HT-29 (cell line): ENCODE measurements around the gene PRDX1. TPM values are rescaled to one million over a fixed set of nuclear protein-coding genes. Genes with fewer than 3 reads are reported as not detected.
"Not testable (repeated sequence)": the region's sequence is repeated elsewhere in the genome, so short reads cannot be mapped to it uniquely, and the experiment has no call there.

Source experiments
- DNase-seq: peaks from one replicate; pipeline ENCODE4 v3.0.0-alpha.2; 2015; ENCODE audit warnings: low spot score
- total RNA-seq: library from RNA; depleted of rRNA; stranded (reverse); fragments of >200 nt; shearing (Covaris generic); gene quantifications from 2 replicates; pipeline ENCODE4 v1.2.3, GENCODE V29; 2014

PRDX1 gene
- total RNA-seq, 1 experiment from 2014 or later = 630 TPM

DNA sequence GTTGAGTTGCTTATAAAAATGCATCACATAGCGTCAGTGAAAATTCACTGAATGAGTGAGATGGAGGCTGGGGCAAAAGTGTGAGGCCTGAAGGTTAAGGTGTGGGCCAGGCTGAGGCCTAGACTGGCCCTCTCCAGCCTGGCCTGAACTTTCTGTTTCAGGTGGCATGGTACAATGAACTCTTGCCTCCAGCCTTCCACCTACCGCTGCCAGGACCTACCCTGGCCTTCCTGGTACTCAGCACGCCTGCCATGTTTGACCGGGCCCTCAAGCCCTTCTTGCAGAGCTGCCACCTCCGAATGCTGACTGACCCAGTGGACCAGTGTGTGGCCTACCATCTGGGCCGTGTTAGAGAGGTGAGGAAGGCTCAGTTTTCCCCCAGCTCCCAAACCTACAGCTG lies 14.5 kb downstream of the PRDX1 start:
- no peak for DNase-seq

DNA sequence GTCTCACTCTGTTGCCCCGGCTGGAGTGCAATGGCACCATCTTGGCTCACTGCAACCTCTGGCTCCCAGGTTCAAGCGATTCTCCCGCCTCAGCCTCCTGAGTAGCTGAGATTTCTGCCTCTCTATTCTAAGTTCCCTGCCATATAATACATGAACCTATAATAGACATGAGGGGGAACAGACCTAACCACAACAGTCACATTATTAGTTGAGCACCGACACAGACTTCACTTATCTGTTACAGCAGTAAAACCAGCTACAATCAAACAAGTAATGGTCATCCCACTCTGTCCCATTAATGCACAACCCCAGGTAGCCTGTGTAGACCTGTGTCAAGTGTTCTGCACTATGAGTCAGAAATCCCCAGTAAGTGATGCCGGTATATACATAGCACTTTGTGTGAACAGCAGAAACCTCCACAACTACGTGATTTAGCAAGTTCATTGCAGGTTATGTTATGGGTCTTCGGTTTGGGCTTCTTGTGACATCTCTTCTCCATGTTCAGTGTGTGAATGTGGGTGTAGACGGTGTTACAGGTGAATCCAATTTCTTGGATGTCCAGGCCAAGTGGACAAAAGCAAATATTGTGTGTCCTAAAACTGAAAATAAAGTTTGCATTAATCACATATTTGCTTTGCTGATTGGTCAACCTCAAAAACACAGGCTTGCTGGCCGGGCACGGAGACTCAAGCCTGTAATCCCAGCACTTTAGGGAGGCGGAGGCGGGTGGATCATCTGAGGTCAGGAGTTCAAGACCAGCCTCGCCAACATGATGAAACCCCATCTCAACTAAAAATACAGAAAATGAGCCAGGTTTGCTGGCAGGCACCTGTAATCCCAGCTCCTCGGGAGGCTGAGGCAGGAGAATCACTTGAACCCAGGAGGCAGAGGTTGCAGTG lies 18.0 kb downstream of the PRDX1 start:
- DNase-seq = no peak

DNA sequence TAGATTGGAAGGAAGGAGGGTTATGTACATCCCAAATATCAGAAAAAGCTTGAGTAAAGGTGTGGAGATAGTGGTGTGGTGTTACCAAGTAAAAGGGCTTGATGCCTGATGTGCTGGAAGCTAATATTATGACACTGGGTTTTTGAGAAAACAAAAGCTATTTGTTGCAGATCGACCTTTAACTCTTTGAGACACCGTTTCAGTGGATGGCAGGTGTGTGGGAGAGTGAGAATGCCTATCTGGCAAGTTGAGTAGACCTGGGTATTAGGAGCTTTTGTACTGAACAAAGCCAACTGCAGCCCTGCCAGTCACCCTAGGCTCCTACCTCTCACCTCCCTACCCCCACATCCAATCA lies 20.2 kb downstream of the PRDX1 start:
- DNase-seq = no peak

DNA sequence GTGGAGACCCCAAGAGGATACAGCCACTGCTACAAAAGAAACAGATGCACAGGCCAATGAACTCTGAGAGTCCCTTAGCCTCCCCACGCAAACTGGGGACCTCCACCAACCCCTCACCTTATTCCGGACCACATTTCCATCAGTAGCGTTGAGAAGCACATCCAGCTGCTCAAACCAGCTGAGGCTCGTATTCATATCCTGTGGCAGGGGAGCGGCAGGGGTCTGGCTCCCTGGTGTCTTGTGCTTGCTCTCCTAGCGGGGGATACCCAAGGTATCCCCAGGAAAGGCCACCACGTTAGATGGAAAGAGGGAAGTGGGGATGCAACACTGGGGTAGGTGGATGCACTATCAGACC lies 22.3 kb downstream of the PRDX1 start:
- no peak for DNase-seq

DNA sequence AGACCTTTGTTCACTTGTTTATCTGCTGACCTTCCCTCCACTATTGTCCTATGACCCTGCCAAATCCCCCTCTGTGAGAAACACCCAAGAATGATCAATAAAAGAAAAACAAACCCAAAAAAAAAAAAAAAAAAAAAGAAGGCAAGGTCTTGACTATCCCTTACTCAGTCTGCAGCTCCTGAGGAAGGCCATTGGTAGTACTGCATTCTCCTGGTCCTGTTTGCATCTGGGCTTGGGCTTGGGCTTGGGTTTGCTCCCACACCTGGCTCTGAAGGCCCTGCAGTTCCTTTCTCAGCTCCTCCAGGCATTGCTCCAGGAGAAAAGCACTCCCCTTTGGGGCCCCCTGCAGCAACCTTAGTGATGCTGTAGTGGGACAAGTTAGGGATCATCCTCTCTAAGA lies 23.4 kb downstream of the PRDX1 start:
- no peak for DNase-seq

DNA sequence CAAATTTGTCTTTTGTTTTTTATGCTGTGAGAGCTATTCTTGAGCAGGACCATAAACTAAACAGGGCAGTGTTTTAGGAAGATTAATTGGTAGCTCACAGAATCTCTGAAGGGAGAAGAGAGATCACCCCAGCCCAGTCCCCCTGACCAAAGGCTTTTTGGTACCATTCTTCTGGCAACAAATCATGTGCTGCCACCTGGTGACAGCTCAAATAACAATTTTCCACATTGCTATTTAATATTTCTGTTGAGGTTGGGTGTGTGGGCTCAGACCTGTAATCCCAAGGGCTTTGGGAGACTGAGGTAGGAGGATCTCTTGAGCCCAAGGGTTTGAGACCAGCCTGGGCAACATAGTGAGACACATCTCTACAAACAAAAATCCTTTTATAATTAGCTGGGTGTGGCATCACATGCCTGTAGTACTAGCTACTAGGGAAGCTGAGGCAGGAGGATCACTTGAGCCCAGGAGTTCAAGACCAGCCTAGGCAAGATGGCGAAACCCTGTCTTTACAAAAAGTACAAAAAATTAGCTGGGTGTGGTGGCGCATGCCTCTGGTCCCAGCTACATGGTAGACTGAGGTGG lies 28.5 kb downstream of the PRDX1 start:
- DNase-seq = peak; percentile 79

DNA sequence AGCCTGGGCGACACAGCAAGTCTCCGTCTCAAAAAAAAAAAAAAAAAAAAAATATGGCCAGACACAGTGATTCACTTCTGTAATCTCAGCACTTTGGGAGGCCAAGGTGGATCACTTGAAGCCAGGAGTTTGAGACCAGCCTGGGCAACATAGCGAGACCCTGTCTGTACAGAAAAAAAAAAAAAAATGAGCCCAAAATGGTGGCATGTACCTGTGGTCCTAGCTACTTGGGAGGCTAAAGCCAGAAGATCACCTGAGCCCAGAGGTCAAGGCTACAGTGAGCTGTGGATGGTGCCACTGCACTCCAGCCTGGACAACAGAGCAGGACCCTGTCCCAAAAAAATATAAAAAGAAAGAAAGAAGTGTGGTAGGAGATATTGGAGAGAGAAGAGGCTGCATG lies 29.0 kb downstream of the PRDX1 start:
- no peak for DNase-seq

DNA sequence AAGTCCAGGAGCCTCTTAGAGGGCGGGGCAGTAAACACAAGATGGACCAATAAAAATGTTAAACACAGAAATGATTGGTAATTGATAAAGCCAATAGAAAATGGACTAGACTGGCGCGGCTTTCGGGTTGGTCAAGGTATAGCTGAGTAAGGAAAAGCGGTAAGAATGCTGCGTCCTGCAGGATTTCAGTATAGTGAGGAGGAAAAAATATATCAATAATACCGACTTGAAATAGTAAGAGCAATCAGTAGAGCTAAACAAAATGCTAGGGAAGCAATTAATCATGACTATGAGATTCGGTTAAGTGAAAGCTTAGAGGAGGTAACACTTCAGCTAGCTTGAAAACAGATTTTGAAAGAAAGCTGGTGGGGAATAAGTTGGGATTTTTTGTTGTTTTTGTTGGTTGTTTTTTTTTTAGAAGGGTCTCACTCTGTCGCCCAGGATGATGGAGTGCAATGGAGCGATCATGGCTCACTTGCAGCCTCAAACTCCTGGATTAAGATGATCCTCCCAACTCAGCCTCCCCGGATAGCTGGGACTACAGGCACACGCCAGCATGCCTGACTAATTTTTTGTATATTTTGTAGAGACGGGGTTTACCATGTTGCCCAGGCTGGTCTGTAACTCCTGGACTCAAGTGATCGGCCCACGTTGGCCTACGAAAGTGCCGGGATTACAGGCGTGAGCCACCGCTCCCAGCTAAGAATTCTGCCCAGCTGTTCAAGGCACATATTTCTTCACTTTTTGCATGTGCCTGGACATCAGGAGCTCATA lies 30.0 kb downstream of the PRDX1 start:
- DNase-seq = no peak

DNA sequence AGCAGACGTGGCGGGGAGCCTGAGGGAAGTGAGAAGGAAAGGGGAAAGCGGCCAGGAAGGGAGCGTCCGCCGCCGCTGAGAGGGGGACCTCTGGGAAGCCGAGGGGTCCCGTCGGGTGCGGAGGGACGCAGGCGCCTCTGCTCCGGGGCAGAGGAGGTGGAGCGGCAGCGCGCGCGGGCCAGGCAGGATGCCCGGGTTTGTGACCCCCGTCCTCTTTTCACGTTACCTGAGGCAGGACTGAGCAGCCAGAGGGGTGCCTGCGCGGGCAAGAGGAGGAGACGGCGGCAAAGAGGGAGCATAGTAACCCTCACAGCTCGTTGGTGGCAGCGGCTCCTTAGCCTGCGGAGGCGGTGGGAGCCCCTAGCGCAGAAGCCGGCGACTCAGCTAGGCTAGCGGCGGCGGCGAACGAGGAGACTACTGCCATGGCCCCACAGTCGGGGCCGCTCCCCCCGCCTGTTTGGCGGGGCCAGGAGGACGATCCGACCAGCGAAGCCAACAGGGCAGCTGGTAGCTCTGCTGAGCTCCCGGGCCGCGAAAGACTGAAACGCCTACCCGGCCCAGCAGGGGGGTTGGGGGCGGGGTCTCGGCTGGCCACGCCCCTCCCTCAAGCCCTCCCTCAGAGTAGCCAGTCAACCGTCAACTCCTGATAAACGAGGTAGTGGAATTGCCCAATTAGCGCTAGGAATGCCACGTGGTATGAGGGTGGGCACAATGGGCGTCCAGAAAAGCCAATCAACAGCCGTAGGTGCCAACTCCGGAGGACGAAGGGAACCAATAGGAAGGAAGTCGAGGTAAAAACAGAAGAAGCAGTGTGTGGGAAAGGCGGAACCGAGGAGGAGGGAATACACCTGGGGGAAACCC lies 30.8 kb downstream of the PRDX1 start, which contains the start of gene TESK2:
TESK2 (minus strand) TSS at position 538 of the 861 bp plus-strand sequence. CDS start 33,378 bp downstream, outside the sequence.
- DNase-seq = peak; percentile 99

DNA sequence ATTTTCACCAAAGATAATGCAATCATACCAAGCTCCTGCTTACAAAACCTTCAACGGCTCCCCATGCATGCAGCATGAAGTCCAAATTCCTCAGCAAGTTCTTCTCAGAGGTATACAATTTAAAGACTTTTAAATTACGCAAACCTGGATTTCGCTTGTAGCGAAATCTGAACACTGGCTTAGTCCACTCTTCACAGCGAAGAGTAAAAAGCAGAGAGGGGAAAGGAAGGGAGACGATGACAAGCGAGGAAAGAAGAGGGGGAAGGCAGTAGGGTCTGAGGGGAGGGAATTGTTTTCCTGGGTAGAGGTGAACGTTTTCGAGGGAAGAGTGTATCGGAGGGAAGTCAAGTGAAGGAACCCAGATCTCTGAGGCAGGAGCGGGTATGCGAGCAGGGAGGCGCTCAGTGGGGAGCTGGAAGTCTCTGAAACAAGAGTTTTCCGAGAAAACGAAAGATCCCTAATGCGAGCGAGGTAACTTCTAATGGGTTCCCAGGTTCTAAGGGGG lies 31.5 kb downstream of the PRDX1 start:
- peak; percentile 23 for DNase-seq

DNA sequence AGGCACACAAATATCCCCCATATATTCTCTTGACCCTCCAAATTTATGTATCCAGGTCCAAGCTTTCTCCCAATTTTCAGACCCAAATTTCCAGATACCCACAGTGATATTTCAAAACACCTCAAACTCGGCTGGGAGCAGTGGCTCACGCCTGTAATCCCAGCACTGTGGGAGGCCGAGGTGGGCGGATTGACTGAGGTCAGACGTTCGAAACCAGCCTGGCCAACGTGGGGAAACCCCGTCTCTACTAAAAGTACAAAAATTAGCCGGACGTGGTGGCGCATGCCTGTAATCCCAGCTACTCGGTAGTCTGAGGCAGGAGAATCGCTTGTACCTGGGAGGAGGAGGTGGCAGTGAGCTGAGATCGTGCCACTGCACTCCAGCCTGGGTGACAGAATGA lies 32.3 kb downstream of the PRDX1 start:
- not testable (repeated sequence) for DNase-seq

DNA sequence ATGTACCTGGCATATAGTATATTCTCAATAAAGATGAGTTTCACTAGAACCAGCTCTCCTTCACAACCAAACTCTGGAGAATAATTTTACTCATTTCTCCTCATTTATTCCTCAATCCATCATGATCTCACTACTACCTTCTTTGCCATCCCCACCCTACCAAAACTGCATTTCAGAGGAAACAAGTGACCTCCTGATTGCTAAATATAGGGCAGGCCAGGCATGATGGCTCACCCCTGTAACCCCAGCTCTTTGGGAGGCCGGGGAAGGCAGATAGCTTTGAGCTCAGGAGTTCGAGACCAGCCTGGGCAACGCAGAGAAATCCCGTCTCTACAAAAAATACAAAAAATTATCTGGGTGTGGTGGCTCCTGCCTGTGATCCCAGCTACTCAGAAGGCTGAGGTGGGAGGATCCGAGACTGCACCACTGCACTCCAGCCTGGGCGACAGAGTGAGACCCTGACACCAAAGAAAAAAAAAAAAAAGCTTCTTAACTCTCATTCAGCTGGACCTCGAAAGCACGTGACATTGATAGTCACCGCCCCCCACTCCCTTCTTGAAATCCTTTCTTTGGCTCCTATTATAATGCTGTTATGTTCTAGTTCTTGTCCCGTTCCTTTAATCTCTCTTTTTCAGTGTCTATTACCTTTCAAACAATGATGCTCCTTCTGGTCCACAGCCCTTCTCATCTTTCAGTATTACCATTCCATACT lies 32.9 kb downstream of the PRDX1 start:
- DNase-seq = no peak

DNA sequence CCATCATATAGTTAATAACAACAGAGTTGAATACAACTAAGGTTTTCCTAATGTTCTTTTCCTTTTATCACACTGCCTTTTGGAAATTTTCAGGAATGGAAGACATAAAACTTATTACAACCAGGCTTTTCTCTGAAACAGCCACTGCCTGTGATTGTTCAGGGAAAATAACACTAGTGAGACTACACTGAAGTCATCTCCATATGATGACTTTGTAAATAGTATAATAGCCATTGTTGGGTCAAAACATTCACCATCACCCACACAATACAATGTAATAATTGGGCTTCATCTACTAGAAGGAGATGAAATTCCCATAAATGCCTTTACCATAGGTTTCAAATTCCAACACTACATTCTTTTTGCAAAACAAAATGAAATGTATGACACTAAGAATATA lies 35.7 kb downstream of the PRDX1 start:
- no peak for DNase-seq

DNA sequence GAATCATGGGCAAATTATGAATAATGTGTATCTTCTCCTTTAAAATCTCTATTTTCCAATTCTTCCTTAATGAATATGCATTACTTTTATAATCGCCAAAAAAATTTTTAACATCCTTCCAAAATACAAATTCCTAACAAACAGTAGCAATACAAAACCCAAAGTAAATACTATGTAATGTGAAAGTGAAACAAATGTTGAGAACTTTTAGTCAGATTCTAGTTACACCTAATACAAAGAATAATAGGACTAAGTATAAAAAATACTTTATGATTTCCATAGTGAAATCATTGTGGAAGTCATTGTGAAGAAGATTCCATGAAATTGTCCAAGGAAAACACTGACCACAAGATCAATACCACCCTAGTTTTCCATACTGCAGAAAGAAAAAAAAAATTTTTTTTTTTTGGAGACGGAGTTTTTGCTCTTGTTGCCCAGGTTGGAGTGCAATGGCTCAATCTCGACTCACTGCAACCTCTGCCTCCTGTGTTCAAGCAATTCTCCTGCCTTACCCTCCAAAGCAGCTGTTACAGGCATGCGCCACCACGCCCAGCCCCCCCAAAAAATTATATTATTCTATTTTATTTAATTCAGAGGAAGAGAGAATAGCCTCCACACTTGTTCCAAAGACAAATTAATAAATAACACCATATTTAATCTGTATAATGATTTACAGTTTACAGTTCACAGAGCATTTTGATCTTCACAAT lies 42.5 kb downstream of the PRDX1 start:
- DNase-seq = no peak

DNA sequence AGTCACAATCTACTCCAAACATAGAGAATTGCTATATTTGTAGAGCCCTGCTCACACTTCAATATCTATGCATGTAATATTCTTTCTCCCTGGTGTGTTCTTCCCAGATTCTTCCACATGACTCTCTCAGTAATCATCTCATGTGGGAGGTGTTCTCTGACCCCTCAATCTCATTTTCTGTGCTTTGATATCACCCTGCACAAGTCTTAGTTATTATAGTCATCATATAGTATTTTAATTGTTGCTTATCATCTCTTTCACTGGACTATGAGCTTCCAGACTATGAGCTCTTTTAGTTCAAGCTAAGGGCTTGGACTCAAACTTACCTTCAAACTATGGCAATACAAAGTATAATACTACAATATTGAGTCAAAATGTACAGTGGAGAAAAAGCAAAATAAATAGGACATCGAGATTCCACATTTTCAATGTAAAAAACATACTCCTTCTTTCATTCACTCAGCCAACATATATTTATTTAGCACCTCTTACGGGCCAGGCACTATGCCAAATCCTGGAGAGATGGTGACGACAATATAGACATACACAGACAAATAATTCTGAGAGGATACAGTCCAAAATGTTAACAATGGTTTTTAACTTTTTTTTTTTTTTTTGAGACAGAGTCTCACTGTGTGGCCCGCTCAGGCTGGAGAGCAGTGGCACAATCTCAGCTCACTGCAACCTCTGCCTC lies 43.4 kb downstream of the PRDX1 start:
- no peak for DNase-seq

DNA sequence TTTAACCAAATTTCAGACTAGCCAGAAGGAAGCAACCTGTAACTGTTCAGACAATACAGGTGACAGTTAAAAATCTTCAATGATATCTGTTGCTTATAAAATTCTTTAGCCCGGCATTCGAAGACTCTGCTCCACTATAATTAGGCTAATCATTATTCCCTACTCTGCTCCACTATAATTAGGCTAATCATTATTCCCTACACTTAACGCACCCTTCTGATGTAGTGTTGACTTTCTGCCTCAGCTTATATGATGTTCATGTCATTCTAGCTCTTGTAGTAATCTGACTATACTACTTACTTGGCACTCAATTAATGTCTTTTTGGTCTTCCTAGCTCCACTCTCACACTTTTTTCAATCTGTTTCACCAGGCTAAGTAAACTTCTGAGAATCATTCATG lies 44.0 kb downstream of the PRDX1 start:
- no peak for DNase-seq

DNA sequence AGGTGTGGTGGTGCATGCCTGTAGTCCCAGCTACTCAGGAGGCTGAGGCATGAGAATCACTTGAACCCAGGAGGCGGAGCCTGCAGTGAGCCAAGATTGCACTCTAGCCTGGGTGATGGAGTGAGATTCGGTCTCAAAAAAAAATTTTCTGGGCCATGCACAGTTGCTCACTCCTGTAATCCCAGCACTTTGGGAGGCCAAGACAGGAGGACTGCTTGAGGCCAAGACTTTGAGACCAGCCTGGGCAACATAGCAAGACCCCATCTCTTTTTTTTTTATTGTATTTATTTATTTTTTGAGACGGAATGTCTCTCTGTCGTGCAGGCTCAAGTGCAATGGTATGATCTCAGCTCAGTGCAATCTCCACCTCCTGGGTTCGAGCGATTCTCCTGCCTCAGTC lies 47.5 kb downstream of the PRDX1 start:
- not testable (repeated sequence) for DNase-seq

DNA sequence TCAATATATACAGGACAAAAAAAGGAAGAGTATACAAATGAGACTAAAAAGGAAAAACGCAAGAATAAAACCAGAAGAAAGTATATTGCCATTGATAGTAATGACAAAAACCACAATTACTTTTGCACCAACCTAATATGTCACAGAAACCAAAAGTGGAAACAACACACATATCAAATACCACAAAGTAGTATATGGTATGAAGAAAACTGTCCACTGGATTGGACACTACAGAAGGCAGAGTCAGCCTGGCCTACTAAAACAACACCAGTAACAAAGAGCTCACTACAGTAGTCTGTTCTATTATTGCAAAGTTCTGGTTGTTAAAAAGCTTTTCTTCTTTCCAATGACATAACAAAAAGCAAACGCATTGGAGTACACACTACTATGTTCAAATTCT lies 48.4 kb downstream of the PRDX1 start:
- no peak for DNase-seq

DNA sequence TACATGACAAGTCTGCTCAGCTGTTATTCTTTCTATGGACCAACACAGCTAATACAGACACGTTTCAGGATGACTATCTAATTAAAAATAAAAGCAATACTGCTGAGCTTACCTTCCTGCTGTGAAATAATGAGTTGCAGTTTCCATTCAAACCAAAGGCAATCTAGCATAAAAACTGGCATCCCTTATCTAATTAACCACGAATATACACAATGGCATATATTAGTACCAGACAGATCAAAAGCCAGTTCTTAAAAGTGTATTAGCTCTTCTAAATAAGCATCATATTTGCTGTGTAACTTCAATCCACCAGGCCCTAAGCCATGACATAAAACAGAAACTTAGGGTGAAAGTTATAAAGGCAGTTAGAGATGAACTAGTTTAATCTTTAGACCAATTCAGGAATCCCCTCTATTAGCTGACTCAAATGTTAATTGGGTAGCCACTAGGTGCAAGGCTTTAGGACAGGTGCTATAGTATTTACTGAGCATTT lies 51.3 kb downstream of the PRDX1 start:
- no peak for DNase-seq
